ENCODE results near the gene CDHR3. TPM values are rescaled to one million over a fixed set of nuclear protein-coding genes. Genes with fewer than 3 reads are reported as not detected.
"Not testable (repeated sequence)": the region's sequence is repeated elsewhere in the genome, so short reads cannot be mapped to it uniquely, and the experiment has no call there.

CDHR3 gene
- polyA plus RNA-seq, 2 of the 4 experiments (the other 2 are of a cell fraction) = 4.0 to 4.5 TPM

- H3K4me1 ChIP-seq = no peaks in the 10 kb centered on the region
- WGBS (ENCODE audit: missing lambda C conversion rate) = 60% methylated on average over 2 of the region's 2 CpGs
- ChIA-PET POLR2A (no interaction called here), CTCF (interaction anchor here (0.7 kb wide), 1 partner anchor 556 kb away, joined by 3 read pairs; no protein-coding TSS in a partner anchor)
- no peak overlapping the region for H3K4me3 ChIP-seq
- H3K27ac ChIP-seq = no peak overlapping the region
- no peaks in the 10 kb centered on the region for H3K9me3 ChIP-seq
- no peak for FAIRE-seq
- no peak for ATAC-seq
- no peak for DNase-seq (ENCODE audit: low read depth in 1 of 2, low spot score in 1 of 2)
- TF ChIP-seq HDAC2 (IDR thresholded peaks at IDR 0.05) = no peak
- no peak for TF ChIP-seq CBX2 (IDR thresholded peaks at IDR 0.05; ENCODE audit: borderline replicate concordance, low read depth)
- TF ChIP-seq SMC3 (IDR thresholded peaks at IDR 0.05) = no peak
- no peak for TF ChIP-seq CHD2 (IDR thresholded peaks at IDR 0.05; ENCODE audit: low read length, partially characterized antibody)
- TF ChIP-seq RAD21 (conservative IDR thresholded peaks at IDR 0.05 in 1 of 2, IDR thresholded peaks at IDR 0.05 in 1 of 2) = no peak
- no peak for TF ChIP-seq FOSL2 (IDR thresholded peaks at IDR 0.05)
- TF ChIP-seq FOSL2 (CRISPR knock-in tag; IDR thresholded peaks at IDR 0.05) = no peak
- TF ChIP-seq BHLHE40 (IDR thresholded peaks at IDR 0.05; ENCODE audit: low read depth, low read length) = no peak
- no peak for TF ChIP-seq ATOH8 (CRISPR knock-in tag; IDR thresholded peaks at IDR 0.05; ENCODE audit: low read depth)
- TF ChIP-seq, protein P1, sequence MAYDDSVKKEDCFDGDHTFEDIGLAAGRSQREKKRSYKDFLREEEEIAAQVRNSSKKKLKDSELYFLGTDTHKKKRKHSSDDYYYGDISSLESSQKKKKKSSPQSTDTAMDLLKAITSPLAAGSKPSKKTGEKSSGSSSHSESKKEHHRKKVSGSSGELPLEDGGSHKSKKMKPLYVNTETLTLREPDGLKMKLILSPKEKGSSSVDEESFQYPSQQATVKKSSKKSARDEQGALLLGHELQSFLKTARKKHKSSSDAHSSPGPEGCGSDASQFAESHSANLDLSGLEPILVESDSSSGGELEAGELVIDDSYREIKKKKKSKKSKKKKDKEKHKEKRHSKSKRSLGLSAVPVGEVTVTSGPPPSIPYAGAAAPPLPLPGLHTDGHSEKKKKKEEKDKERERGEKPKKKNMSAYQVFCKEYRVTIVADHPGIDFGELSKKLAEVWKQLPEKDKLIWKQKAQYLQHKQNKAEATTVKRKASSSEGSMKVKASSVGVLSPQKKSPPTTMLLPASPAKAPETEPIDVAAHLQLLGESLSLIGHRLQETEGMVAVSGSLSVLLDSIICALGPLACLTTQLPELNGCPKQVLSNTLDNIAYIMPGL (CRISPR knock-in tag; IDR thresholded peaks at IDR 0.05; ENCODE audit: borderline replicate concordance) = no peak
- no peak for TF ChIP-seq MAFK (IDR thresholded peaks at IDR 0.05; ENCODE audit: partially characterized antibody)
- no peak for TF ChIP-seq ESRRA (IDR thresholded peaks at IDR 0.05; ENCODE audit: borderline replicate concordance, low read length)
- no peak for TF ChIP-seq HEYL (CRISPR knock-in tag; IDR thresholded peaks at IDR 0.05)
- TF ChIP-seq PBX3 (IDR thresholded peaks at IDR 0.05) = no peak
- H3K4me2 ChIP-seq = no peak overlapping the region
Measured at GRCh38 chr7:105982388-105982787, 19.3 kb downstream of the CDHR3 start.

GRCh38 chr7:105984808-105985207, 21.7 kb downstream of the CDHR3 start:
- H3K4me3 ChIP-seq; DNase-seq (ENCODE audit: low read depth in 1 of 2, low spot score in 1 of 2); H3K4me2 ChIP-seq; H3K9me3 ChIP-seq; H3K4me1 ChIP-seq; POLR2A ChIA-PET; ATAC-seq; FAIRE-seq; H3K27ac ChIP-seq: not testable (repeated sequence)
- CTCF ChIA-PET = interaction anchor here (0.5 to 1.9 kb wide), 7 partner anchors 9 to 328 kb away, joined by 3 to 5 read pairs (median 3); no protein-coding TSS in a partner anchor
- 80% methylated on average over 6 of the region's 6 CpGs for WGBS (ENCODE audit: missing lambda C conversion rate)

- H3K4me2 ChIP-seq = no peak overlapping the region
Measured at GRCh38 chr7:105985229-105985628, 22.2 kb downstream of the CDHR3 start.

More at GRCh38 chr7:105985229-105985628, 22.2 kb downstream of the CDHR3 start:
- ATAC-seq (no peak), FAIRE-seq (no peak), DNase-seq (ENCODE audit: low read depth in 1 of 2, low spot score in 1 of 2) (no peak)
- WGBS (ENCODE audit: missing lambda C conversion rate) = 62% methylated on average over 4 of the region's 4 CpGs
- no peaks in the 10 kb centered on the region for H3K9me3 ChIP-seq
- H3K4me1 ChIP-seq = no peaks in the 10 kb centered on the region
- no peak overlapping the region for H3K4me3 ChIP-seq
- ChIA-PET CTCF (interaction anchor here (0.7 to 1.9 kb wide), 5 partner anchors 9 to 328 kb away, joined by 3 to 5 read pairs (median 3); no protein-coding TSS in a partner anchor), POLR2A (no interaction called here)
- TF ChIP-seq EHMT2 (IDR thresholded peaks at IDR 0.05; ENCODE audit: low read depth) = no peak
- TF ChIP-seq USF2 (IDR thresholded peaks at IDR 0.05) = no peak
- TF ChIP-seq ESRRA (IDR thresholded peaks at IDR 0.05; ENCODE audit: borderline replicate concordance, low read length) = no peak
- no peak for TF ChIP-seq KDM1A (IDR thresholded peaks at IDR 0.05; ENCODE audit: low read depth)
- TF ChIP-seq FOSL2 (IDR thresholded peaks at IDR 0.05) = no peak
- no peak for TF ChIP-seq FOSL2 (CRISPR knock-in tag; IDR thresholded peaks at IDR 0.05)
- TF ChIP-seq HOXA7 (CRISPR knock-in tag; IDR thresholded peaks at IDR 0.05) = no peak
- TF ChIP-seq POLR2A (IDR thresholded peaks at IDR 0.05; ENCODE audit: low read length) = no peak
- no peak for TF ChIP-seq CEBPB (IDR thresholded peaks at IDR 0.05)
- H3K27ac ChIP-seq = no peak overlapping the region
